ENCODE data around the gene ZNF519. TPM values are rescaled to one million over a fixed set of nuclear protein-coding genes. Genes with fewer than 3 reads are reported as not detected.
A peak's percentile ranks its signal among the peaks of the same experiment; 100 is the strongest.

Gene ZNF519
- polyA plus RNA-seq, 1 donor (not counting 4 experiments of a cell fraction or from before 2014, with no cell fraction given): 3.6 TPM

DNA sequence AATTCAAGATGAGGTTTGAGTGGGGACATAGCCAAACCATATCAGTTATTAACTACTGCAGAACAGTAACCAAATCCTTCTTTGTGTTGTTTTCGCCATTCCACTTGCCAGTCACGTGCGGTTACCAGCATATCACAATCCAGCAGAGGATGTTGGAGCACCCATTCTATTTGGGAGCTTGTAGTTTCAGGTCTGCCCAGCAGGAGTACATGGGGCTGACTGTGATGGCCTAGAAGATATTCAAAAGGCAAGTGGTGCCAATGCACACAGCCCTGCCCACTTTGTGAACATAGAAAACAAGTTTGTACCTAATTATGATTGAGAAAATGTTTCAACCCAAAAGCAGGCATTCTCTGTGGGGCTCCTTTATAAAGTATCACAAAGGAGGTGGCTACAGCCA is 57.0 kb downstream of the ZNF519 start:
- dilution Hi-C loops (cut with MboI; ENCODE audit: extremely low pct_ligation_motif_present, low sequenced_read_pairs): no loop called here
- H3K27me3 ChIP-seq (ENCODE audit: control insufficient read depth, extremely low read depth, insufficient read depth, low read length): no peaks in the 10 kb centered on the region
- no peak for TF ChIP-seq EZH2 (IDR thresholded peaks at IDR 0.05; ENCODE audit: low read length)
- TF ChIP-seq, protein P1, sequence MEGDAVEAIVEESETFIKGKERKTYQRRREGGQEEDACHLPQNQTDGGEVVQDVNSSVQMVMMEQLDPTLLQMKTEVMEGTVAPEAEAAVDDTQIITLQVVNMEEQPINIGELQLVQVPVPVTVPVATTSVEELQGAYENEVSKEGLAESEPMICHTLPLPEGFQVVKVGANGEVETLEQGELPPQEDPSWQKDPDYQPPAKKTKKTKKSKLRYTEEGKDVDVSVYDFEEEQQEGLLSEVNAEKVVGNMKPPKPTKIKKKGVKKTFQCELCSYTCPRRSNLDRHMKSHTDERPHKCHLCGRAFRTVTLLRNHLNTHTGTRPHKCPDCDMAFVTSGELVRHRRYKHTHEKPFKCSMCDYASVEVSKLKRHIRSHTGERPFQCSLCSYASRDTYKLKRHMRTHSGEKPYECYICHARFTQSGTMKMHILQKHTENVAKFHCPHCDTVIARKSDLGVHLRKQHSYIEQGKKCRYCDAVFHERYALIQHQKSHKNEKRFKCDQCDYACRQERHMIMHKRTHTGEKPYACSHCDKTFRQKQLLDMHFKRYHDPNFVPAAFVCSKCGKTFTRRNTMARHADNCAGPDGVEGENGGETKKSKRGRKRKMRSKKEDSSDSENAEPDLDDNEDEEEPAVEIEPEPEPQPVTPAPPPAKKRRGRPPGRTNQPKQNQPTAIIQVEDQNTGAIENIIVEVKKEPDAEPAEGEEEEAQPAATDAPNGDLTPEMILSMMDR (optimal IDR thresholded peaks at IDR 0.05 in 1 of 3, IDR thresholded peaks at IDR 0.05 in 1 of 3, conservative IDR thresholded peaks at IDR 0.05 in 1 of 3; ENCODE audit: extremely low read depth in 1 of 3, insufficient read depth in 2 of 3, low read length in 3 of 3): peak in 1 of 3 experiments; percentile 11
- H3K9me3 ChIP-seq (ENCODE audit: control insufficient read depth, low read depth, low read length): no peaks in the 10 kb centered on the region
- H3K4me1 ChIP-seq (ENCODE audit: control insufficient read depth, extremely low read depth, insufficient read depth, low read length): no peaks in the 10 kb centered on the region
- no peaks in the 10 kb centered on the region for H4K20me1 ChIP-seq (ENCODE audit: control insufficient read depth, extremely low read depth, insufficient read depth, low read length)
- no peak overlapping the region for H3K27ac ChIP-seq (ENCODE audit: control insufficient read depth, insufficient read depth, low read length)
- H3K4me2 ChIP-seq (ENCODE audit: control insufficient read depth, extremely low read depth, insufficient read depth, low read depth, low read length): no peak overlapping the region
- H3K9ac ChIP-seq (ENCODE audit: control insufficient read depth, extremely low read depth, insufficient read depth, low read length): no peak overlapping the region
- no peak for DNase-seq (ENCODE audit: low read depth, low spot score)
- no peak overlapping the region for H3K4me3 ChIP-seq (ENCODE audit: control insufficient read depth in 2 of 3, extremely low read depth in 1 of 3, insufficient read depth in 2 of 3, low read depth in 1 of 3, low read length in 3 of 3)
- no peak for FAIRE-seq
- H2AFZ ChIP-seq (ENCODE audit: control insufficient read depth, low read length): no peak overlapping the region
- no peaks in the 10 kb centered on the region for H3K36me3 ChIP-seq (ENCODE audit: control insufficient read depth in 2 of 2, extremely low read depth in 1 of 2, insufficient read depth in 2 of 2, low read length in 2 of 2)
- no peaks in the 10 kb centered on the region for H3K79me2 ChIP-seq (ENCODE audit: control insufficient read depth, insufficient read depth, low read length)
- no peaks in the 10 kb centered on the region for H3K9me1 ChIP-seq (ENCODE audit: control insufficient read depth, extremely low read depth, insufficient read depth, low read length)

DNA sequence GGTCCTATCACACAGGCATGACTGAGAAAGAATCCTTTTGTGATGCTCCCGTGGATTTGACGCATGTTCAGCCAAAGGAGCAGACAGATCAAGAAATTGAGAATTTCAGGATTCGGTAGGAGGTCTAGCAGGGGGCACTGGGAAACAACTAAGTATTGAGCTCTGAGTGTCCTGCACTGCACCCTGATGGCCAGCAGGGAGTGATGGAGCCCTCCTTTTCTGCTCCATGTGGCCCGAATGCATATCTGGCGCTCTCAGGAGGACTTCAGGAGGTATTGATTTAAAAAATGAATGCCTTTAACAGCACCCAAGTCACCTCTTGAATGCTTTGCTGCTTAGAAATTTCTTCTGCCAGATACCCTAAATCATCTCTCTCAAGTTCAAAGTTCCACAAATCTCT is 58.0 kb downstream of the ZNF519 start:
- Histone ChIP-seq H3K4me3 (ENCODE audit: control insufficient read depth in 2 of 3, extremely low read depth in 1 of 3, insufficient read depth in 2 of 3, low read depth in 1 of 3, low read length in 3 of 3) (no peak overlapping the region), H3K36me3 (ENCODE audit: control insufficient read depth in 2 of 2, extremely low read depth in 1 of 2, insufficient read depth in 2 of 2, low read length in 2 of 2) (no peaks in the 10 kb centered on the region), H3K79me2 (ENCODE audit: control insufficient read depth, insufficient read depth, low read length) (no peaks in the 10 kb centered on the region), H3K9me3 (ENCODE audit: control insufficient read depth, low read depth, low read length) (no peaks in the 10 kb centered on the region), H2AFZ (ENCODE audit: control insufficient read depth, low read length) (no peak overlapping the region), H3K9me1 (ENCODE audit: control insufficient read depth, extremely low read depth, insufficient read depth, low read length) (no peaks in the 10 kb centered on the region), H3K27me3 (ENCODE audit: control insufficient read depth, extremely low read depth, insufficient read depth, low read length) (no peaks in the 10 kb centered on the region), H3K4me1 (ENCODE audit: control insufficient read depth, extremely low read depth, insufficient read depth, low read length) (no peaks in the 10 kb centered on the region), H3K9ac (ENCODE audit: control insufficient read depth, extremely low read depth, insufficient read depth, low read length) (no peak overlapping the region), H4K20me1 (ENCODE audit: control insufficient read depth, extremely low read depth, insufficient read depth, low read length) (no peaks in the 10 kb centered on the region), H3K4me2 (ENCODE audit: control insufficient read depth, extremely low read depth, insufficient read depth, low read depth, low read length) (no peak overlapping the region), H3K27ac (ENCODE audit: control insufficient read depth, insufficient read depth, low read length) (no peak overlapping the region)
- no peak for TF ChIP-seq EZH2 (IDR thresholded peaks at IDR 0.05; ENCODE audit: low read length)
- TF ChIP-seq, protein P1 (optimal IDR thresholded peaks at IDR 0.05 in 1 of 3, IDR thresholded peaks at IDR 0.05 in 1 of 3, conservative IDR thresholded peaks at IDR 0.05 in 1 of 3; ENCODE audit: extremely low read depth in 1 of 3, insufficient read depth in 2 of 3, low read length in 3 of 3): peak in 1 of 3 experiments; percentile 5
- dilution Hi-C loops (cut with MboI; ENCODE audit: extremely low pct_ligation_motif_present, low sequenced_read_pairs): no loop called here
- DNase-seq (ENCODE audit: low read depth, low spot score) (no peak), FAIRE-seq (no peak)
